HL-60 (cell line): Measurements from ENCODE around the gene CCDC40.

Source experiments
- POLR2AphosphoS5 ChIP-seq: IDR thresholded peaks from 2 replicates; pipeline ENCODE4 v1.6.1; 2012; ENCODE audit warnings: low read depth
- REST ChIP-seq: IDR thresholded peaks from 2 replicates; pipeline ENCODE4 v1.6.1; 2012; ENCODE audit warnings: low read depth; ENCODE audit not compliant: insufficient replicate concordance
- TF ChIP-seq, protein P1 (sequence below): IDR thresholded peaks from one replicate; pipeline ENCODE4 v1.5.1; 2011; ENCODE audit warnings: low read length, control low read depth, inconsistent platforms; ENCODE audit not compliant: insufficient read depth

DNA sequence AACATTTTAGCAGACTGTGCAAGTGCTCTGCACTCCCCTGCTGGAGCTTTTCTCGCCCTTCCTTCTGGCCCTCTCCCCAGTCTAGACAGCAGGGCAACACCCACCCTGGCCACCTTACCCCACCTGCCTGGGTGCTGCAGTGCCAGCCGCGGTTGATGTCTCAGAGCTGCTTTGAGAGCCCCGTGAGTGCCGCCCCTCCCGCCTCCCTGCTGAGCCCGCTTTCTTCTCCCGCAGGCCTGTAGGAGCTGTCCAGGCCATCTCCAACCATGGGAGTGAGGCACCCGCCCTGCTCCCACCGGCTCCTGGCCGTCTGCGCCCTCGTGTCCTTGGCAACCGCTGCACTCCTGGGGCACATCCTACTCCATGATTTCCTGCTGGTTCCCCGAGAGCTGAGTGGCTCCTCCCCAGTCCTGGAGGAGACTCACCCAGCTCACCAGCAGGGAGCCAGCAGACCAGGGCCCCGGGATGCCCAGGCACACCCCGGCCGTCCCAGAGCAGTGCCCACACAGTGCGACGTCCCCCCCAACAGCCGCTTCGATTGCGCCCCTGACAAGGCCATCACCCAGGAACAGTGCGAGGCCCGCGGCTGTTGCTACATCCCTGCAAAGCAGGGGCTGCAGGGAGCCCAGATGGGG is 68.0 kb downstream of the CCDC40 start:
- TF ChIP-seq, protein P1, sequence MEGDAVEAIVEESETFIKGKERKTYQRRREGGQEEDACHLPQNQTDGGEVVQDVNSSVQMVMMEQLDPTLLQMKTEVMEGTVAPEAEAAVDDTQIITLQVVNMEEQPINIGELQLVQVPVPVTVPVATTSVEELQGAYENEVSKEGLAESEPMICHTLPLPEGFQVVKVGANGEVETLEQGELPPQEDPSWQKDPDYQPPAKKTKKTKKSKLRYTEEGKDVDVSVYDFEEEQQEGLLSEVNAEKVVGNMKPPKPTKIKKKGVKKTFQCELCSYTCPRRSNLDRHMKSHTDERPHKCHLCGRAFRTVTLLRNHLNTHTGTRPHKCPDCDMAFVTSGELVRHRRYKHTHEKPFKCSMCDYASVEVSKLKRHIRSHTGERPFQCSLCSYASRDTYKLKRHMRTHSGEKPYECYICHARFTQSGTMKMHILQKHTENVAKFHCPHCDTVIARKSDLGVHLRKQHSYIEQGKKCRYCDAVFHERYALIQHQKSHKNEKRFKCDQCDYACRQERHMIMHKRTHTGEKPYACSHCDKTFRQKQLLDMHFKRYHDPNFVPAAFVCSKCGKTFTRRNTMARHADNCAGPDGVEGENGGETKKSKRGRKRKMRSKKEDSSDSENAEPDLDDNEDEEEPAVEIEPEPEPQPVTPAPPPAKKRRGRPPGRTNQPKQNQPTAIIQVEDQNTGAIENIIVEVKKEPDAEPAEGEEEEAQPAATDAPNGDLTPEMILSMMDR = no peak
- TF ChIP-seq REST (no peak), POLR2AphosphoS5 (no peak)
